Astrocyte (in vitro differentiated cells and primary cell): ENCODE measurements around the gene SHISAL1. TPM values are rescaled to one million over a fixed set of nuclear protein-coding genes. Genes with fewer than 3 reads are reported as not detected.

ENCODE experiments used
- DNase-seq: peaks from one replicate; pipeline ENCODE4 v3.0.0-alpha.2; 2010; ENCODE audit warnings: low read depth
- FAIRE-seq: peaks from 2 replicates; lab custom pipeline; 2011; peaks lifted over from hg19 to GRCh38; lab: Jason Lieb, UNC
- H2AFZ ChIP-seq: 2 replicates; pipeline ENCODE4 v1.6.0; 2012; ENCODE audit warnings: low read depth, low read length, inconsistent platforms
- H3K27ac ChIP-seq: 2 replicates; pipeline ENCODE4 v1.5.1; 2011; ENCODE audit warnings: low read depth, low read length, inconsistent platforms
- H3K27me3 ChIP-seq: 2 replicates; pipeline ENCODE4 v1.6.0; 2011; ENCODE audit warnings: low read length, inconsistent platforms; ENCODE audit not compliant: insufficient read depth
- H3K36me3 ChIP-seq: 2 replicates; pipeline ENCODE4 v1.5.1; 2011; ENCODE audit warnings: low read length, inconsistent platforms; ENCODE audit not compliant: insufficient read depth
- H3K4me1 ChIP-seq: 2 replicates; pipeline ENCODE4 v1.5.1; 2011; ENCODE audit warnings: low read length, inconsistent platforms; ENCODE audit not compliant: insufficient read depth
- H3K4me2 ChIP-seq: 2 replicates; pipeline ENCODE4 v1.6.0; 2012; ENCODE audit warnings: low read length, inconsistent platforms
- H3K4me3 ChIP-seq: 2 replicates; pipeline ENCODE4 v1.5.1; 2011; ENCODE audit warnings: low read depth, mild to moderate bottlenecking, low read length, inconsistent platforms; ENCODE audit not compliant: insufficient read depth
- H3K79me2 ChIP-seq: 2 replicates; pipeline ENCODE4 v1.6.0; 2012; ENCODE audit warnings: mild to moderate bottlenecking, low read length, inconsistent platforms; ENCODE audit not compliant: insufficient read depth
- H3K9ac ChIP-seq: 2 replicates; pipeline ENCODE4 v1.6.0; 2012; ENCODE audit warnings: mild to moderate bottlenecking, low read length, inconsistent platforms
- H3K9me3 ChIP-seq: 2 replicates; pipeline ENCODE4 v1.5.1; 2012; ENCODE audit warnings: low read depth, mild to moderate bottlenecking, low read length, inconsistent platforms; ENCODE audit not compliant: insufficient read depth
- H4K20me1 ChIP-seq: 2 replicates; pipeline ENCODE4 v1.6.0; 2012; ENCODE audit warnings: low read length, inconsistent platforms; ENCODE audit not compliant: insufficient read depth
- H3K27ac Mint-ChIP-seq: one replicate; pipeline ENCODE4 v1.8.0; 2021; ENCODE audit warnings: mild to moderate bottlenecking, mixed read lengths; ENCODE audit not compliant: unreplicated experiment
- H3K27me3 Mint-ChIP-seq: one replicate; pipeline ENCODE4 v1.8.0; 2021; ENCODE audit warnings: low read depth, mixed read lengths; ENCODE audit not compliant: unreplicated experiment
- H3K36me3 Mint-ChIP-seq: one replicate; pipeline ENCODE4 v1.8.0; 2021; ENCODE audit warnings: low read depth, mixed read lengths; ENCODE audit not compliant: unreplicated experiment
- H3K4me1 Mint-ChIP-seq: one replicate; pipeline ENCODE4 v1.8.0; 2021; ENCODE audit warnings: low read depth, mixed read lengths; ENCODE audit not compliant: unreplicated experiment
- H3K4me3 Mint-ChIP-seq: one replicate; pipeline ENCODE4 v1.8.0; 2021; ENCODE audit warnings: mild to moderate bottlenecking, moderate library complexity, mixed read lengths; ENCODE audit not compliant: unreplicated experiment
- H3K9me3 Mint-ChIP-seq: one replicate; pipeline ENCODE4 v1.8.0; 2021; ENCODE audit warnings: mild to moderate bottlenecking, mixed read lengths; ENCODE audit not compliant: unreplicated experiment
- CTCF ChIP-seq: IDR thresholded peaks from 2 replicates; pipeline ENCODE4 v1.5.1; 2011; ENCODE audit warnings: low read depth, mild to moderate bottlenecking, inconsistent platforms, low read length, moderate library complexity; ENCODE audit not compliant: insufficient read depth
- EZH2 ChIP-seq: IDR thresholded peaks from 2 replicates; pipeline ENCODE4 v1.6.1; 2012; ENCODE audit warnings: mild to moderate bottlenecking, low read length, inconsistent platforms; ENCODE audit not compliant: insufficient read depth
- total RNA-seq: library from RNA; stranded (reverse); gene quantifications from 2 replicates; pipeline ENCODE4 v1.2.1, GENCODE V29; 2021

Gene SHISAL1
- total RNA-seq, 1 donor from 2014 or later = 0.36 TPM

DNA sequence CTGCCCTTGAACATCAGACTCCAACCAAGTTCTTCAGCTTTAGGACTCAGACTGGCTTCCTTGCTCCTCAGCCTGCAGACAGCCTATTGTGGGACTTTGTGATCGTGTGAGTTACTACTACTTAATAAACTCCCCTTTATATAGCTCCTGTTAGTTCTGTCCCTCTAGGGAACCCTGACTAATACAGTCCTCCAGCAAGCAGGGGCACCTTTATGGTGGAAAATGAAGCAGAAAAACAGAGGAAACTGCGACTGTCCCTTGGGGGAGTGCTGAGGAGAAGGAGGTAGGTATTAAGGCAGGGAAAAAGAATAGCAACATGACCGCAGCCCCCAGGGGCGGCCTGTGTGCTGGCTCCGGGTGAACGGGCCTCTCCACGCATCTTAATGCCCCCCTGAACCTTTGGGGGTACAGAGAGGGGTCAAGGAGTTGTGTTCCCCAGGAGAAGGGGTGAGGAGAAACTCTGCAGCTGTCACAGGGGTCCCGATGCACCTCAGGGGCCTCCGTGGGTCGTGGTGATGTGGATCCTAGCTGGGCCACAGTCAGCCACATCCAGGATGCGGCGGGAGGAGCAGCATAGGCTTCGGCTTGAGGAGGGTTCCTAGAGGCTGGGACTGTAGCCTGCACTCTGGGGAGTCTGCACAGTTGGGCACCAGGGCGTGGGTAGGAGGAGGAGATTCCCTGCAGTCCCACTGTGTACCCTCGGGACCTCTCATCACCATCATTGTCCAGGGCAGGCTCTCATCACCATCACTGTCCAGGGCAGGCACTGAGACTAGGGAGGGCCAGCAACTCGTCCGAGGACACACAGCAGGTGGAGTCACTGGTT lies 34.3 kb downstream of the SHISAL1 start:
- FAIRE-seq (no peak), DNase-seq (no peak)
- H3K79me2 ChIP-seq = no peaks in the 10 kb centered on the region
- no peak for TF ChIP-seq CTCF
- TF ChIP-seq EZH2 = no peak
- H3K4me1 ChIP-seq = no peaks in the 10 kb centered on the region
- H4K20me1 ChIP-seq = no peaks in the 10 kb centered on the region
- H3K27ac Mint-ChIP-seq = no peak overlapping the region
- peaks cover 62% of the 10 kb centered on the region for H3K27me3 Mint-ChIP-seq
- H3K9ac ChIP-seq = no peak overlapping the region
- H3K27me3 ChIP-seq = peaks cover 2% of the 10 kb centered on the region
- H3K9me3 ChIP-seq = no peaks in the 10 kb centered on the region
- H3K27ac ChIP-seq = no peak overlapping the region
- no peaks in the 10 kb centered on the region for H3K36me3 Mint-ChIP-seq
- no peak overlapping the region for H3K4me3 ChIP-seq
- no peak overlapping the region for H2AFZ ChIP-seq
- no peaks in the 10 kb centered on the region for H3K36me3 ChIP-seq
- H3K9me3 Mint-ChIP-seq = no peaks in the 10 kb centered on the region
- H3K4me3 Mint-ChIP-seq = no peak overlapping the region
- no peak overlapping the region for H3K4me2 ChIP-seq
- H3K4me1 Mint-ChIP-seq = no peaks in the 10 kb centered on the region

DNA sequence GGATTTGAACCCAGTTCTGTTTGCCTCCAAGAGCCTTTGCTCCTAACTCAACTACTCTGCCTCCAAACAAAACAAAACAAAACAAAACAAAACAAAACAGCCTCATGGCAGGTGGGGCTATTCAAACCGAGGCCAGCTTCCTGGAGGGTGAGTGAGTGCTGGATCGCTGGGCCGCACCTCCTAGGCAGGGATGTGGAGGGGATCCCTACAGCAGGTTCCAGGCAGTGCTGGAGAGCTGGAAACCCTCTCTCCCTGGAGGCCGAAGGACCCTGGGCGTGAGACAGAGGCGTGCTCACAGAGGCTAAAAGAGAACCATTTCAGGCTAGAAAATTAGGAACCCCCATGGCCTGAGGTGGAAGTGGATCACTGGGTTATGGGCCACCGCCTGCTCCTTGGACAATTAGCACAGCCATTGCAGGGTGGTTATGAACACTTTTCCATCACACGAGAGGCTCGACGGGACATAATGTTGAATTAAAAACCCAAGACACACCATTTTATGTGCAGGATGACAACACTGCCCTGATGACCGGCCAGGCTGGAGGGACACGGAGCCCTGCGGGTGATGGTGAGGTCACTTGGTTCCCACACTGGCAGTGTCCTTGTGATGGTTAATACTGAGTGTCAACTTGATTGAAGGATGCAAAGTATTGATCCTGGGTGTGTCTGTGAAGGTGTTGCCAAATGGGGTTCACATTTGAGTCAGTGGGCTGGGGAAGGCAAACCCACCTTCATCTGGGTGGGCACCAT lies 35.2 kb downstream of the SHISAL1 start:
- no peaks in the 10 kb centered on the region for H3K9me3 ChIP-seq
- no peak overlapping the region for H2AFZ ChIP-seq
- no peak overlapping the region for H3K4me3 ChIP-seq
- no peak for TF ChIP-seq CTCF
- no peak for TF ChIP-seq EZH2
- H3K36me3 ChIP-seq = no peaks in the 10 kb centered on the region
- H3K27me3 ChIP-seq = peaks cover 7% of the 10 kb centered on the region
- Mint-ChIP-seq H3K36me3 (no peaks in the 10 kb centered on the region), H3K27ac (no peak overlapping the region), H3K27me3 (peaks cover 57% of the 10 kb centered on the region), H3K9me3 (no peaks in the 10 kb centered on the region), H3K4me1 (no peaks in the 10 kb centered on the region), H3K4me3 (no peak overlapping the region)
- H3K4me1 ChIP-seq = no peaks in the 10 kb centered on the region
- no peak overlapping the region for H3K4me2 ChIP-seq
- H3K27ac ChIP-seq = no peak overlapping the region
- no peaks in the 10 kb centered on the region for H3K79me2 ChIP-seq
- FAIRE-seq (no peak), DNase-seq (no peak)
- H3K9ac ChIP-seq = no peak overlapping the region
- H4K20me1 ChIP-seq = no peaks in the 10 kb centered on the region
